GM21390 (cell line): ENCODE data around the gene HS2ST1.
A peak's percentile ranks its signal among the peaks of the same experiment; 100 is the strongest.
"Not testable (repeated sequence)": the region's sequence is repeated elsewhere in the genome, so short reads cannot be mapped to it uniquely, and the experiment has no call there.

Source experiments
- ATAC-seq: cut with Tn5 transposase; IDR thresholded peaks from one replicate; pipeline ENCODE4 v1.9.1; 2021; ENCODE audit not compliant: unreplicated experiment

The HS2ST1 gene

GRCh38 chr1:86965012-86965826 is 50.8 kb downstream of the HS2ST1 start:
- ATAC-seq, result no peak

- ATAC-seq, result peak; percentile 89
Observed at GRCh38 chr1:86965827-86966182, 51.4 kb downstream of the HS2ST1 start.

- ATAC-seq, result no peak
Observed at GRCh38 chr1:86970938-86971337, 56.5 kb downstream of the HS2ST1 start.

- no peak for ATAC-seq
Observed at GRCh38 chr1:86971778-86972177, 57.3 kb downstream of the HS2ST1 start.

GRCh38 chr1:86972262-86972661 is 57.8 kb downstream of the HS2ST1 start:
- no peak for ATAC-seq

GRCh38 chr1:86975993-86976550 is 61.6 kb downstream of the HS2ST1 start:
- ATAC-seq, result no peak

GRCh38 chr1:86976664-86977063 is 62.2 kb downstream of the HS2ST1 start:
- ATAC-seq, result no peak

GRCh38 chr1:86981482-86982213 is 67.2 kb downstream of the HS2ST1 start:
- ATAC-seq, result no peak

- ATAC-seq, result not testable (repeated sequence)
Observed at GRCh38 chr1:86983677-86984076, 69.2 kb downstream of the HS2ST1 start.

GRCh38 chr1:86987446-86987845 is 73.0 kb downstream of the HS2ST1 start:
- no peak for ATAC-seq

- ATAC-seq, result no peak
Observed at GRCh38 chr1:86988835-86989234, 74.4 kb downstream of the HS2ST1 start.

- ATAC-seq, result not testable (repeated sequence)
Observed at GRCh38 chr1:86989690-86990089, 75.3 kb downstream of the HS2ST1 start.

GRCh38 chr1:86990826-86991225 is 76.4 kb downstream of the HS2ST1 start:
- no peak for ATAC-seq

- ATAC-seq, result no peak
Observed at GRCh38 chr1:86991549-86992186, 77.2 kb downstream of the HS2ST1 start.

- no peak for ATAC-seq
Observed at GRCh38 chr1:86992861-86993260, 78.4 kb downstream of the HS2ST1 start.

GRCh38 chr1:86993269-86993985 is 79.0 kb downstream of the HS2ST1 start:
- ATAC-seq, result no peak

- no peak for ATAC-seq
Observed at GRCh38 chr1:86994061-86994460, 79.6 kb downstream of the HS2ST1 start.

- no peak for ATAC-seq
Observed at GRCh38 chr1:86997538-86997937, 83.1 kb downstream of the HS2ST1 start.

- ATAC-seq, result no peak
Observed at GRCh38 chr1:86998280-86998679, 83.8 kb downstream of the HS2ST1 start.

GRCh38 chr1:86998727-86999126 is 84.3 kb downstream of the HS2ST1 start:
- no peak for ATAC-seq

- ATAC-seq, result no peak
Observed at GRCh38 chr1:87000460-87000859, 86.0 kb downstream of the HS2ST1 start.
